HG02840 (cell line): ENCODE results near the gene PPM1J.
A peak's percentile ranks its signal among the peaks of the same experiment; 100 is the strongest.
"Not testable (repeated sequence)": the region's sequence is repeated elsewhere in the genome, so short reads cannot be mapped to it uniquely, and the experiment has no call there.

Experiments
- ATAC-seq: cut with Tn5 transposase; IDR thresholded peaks from one replicate; pipeline ENCODE4 v1.9.1; 2021; ENCODE audit warnings: mild to moderate bottlenecking, moderate library complexity, moderate number of reproducible peaks; ENCODE audit not compliant: unreplicated experiment, low FRiP score

Gene PPM1J

DNA sequence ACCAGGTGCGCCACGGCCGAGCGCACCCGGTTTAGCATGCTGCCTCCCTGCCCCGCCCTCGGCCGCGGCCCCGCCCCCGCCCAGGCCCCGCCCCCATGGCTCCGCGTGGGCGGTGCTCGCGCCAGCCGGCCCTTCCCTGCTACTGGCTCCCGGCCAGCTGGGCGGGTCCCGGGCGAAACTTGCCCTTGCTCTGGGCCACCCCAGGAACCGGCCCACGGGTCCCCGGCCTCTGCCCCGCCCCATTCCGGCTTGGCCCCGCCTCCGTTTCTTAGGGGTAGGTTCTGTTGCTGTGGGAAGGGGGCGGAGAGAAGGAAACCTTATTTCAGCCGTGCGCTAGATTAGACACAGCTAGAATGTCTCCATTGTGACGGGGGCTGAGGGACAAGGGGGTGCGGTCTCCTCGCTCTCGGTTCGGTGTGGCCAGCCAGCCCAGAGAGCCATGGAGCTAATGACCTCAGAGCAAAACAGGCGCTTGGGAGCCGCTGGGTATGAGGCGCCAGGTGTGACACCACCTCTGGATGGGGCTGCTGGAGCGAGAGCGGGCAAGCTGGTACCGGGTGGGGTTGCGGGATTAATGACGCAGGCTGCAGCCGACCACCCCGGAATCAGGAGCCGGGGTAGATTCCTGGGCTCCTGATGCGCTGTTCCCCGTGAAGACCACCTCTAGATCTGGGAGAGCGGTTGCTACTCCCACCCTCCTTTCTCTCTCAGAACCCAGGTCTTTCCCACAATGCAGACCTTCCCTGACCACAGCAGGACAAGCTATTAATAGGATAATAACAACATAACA is at the start of gene PPM1J:
Gene PPM1J (minus strand): TSS at position 69 of the 790 bp plus-strand sequence. CDS start 31 bp downstream, at position 38.
- ATAC-seq, result peak; percentile 74

- no peak for ATAC-seq
These were observed 47.7 kb upstream of the PPM1J start for GRCh38 chr1:112762541-112763500.

DNA sequence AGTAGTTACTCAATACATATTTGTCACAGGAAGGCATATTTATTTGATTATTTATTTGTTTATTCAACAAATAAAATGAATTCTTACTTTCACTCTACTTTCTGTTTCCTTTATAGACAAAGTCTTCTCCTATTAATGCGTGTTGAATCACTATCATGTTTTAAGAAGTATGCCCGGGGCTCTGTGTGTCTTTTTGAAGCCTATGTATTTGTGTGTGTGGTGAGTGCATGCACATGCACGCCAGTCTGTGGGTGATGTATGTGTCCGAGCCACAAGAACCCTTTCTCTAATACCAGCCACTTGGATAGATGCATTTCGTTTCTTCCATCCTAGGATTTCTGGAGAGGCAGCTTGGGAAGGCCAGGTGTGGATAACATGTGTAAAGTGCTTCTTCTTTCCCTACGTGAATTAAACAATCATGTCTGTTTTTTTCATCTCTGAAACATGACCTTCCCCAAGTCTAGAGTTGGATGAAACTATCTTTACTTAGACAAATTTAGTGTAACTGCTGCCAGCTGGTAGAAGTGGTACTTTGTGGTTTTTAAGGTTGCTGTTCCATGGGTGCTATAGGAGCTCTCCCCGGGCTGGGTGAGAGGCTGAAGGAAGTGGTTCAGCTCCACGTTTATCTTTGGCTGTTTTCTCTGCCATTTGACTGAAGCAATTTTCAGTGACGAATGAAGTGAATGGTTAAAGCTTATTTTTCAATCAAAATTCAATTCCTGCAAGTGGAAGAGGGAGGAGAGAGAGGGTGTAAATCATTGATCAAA is 46.8 kb upstream of the PPM1J start:
- ATAC-seq, result no peak

GRCh38 chr1:112759228-112759627 is 44.1 kb upstream of the PPM1J start:
- no peak for ATAC-seq

- ATAC-seq, result no peak
These were observed 39.0 kb upstream of the PPM1J start for GRCh38 chr1:112754116-112754628.

GRCh38 chr1:112748396-112748795 is 33.3 kb upstream of the PPM1J start:
- no peak for ATAC-seq

DNA sequence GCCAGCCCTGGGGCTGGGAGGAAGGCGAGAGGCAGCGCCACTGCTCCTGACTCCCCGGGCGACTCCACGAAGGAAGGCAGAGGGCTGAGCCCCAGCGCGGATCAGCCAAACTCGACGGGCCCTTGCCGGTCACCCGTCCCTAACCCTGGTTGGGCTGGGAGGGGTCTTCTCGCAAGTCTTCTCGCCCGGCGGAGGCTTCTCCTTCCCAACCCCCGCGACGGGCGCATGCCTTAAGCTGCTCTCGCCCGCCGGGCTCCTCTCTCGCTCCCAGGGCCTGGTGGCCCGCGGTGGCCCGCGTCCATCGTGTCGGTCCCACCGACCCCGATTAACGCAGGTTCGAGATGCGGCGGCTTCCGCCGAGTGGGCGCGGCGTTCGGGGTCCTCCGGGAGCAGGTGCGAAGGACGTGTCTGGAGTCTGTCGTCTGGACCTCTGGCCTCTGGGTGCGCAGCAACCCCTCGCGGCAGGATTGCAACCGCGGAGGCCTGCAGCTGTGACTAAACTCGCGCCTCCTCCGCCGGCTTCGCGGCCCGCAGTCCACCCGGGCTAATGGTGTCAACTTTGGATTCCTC is 29.0 kb upstream of the PPM1J start:
- no peak for ATAC-seq

- ATAC-seq, result no peak
These were observed 28.3 kb upstream of the PPM1J start for GRCh38 chr1:112743174-112744008.

- no peak for ATAC-seq
These were observed 22.4 kb upstream of the PPM1J start for GRCh38 chr1:112737573-112737972.

- ATAC-seq, result no peak
These were observed 20.6 kb upstream of the PPM1J start for GRCh38 chr1:112735752-112736151.

GRCh38 chr1:112731451-112731850 is 16.3 kb upstream of the PPM1J start:
- no peak for ATAC-seq

DNA sequence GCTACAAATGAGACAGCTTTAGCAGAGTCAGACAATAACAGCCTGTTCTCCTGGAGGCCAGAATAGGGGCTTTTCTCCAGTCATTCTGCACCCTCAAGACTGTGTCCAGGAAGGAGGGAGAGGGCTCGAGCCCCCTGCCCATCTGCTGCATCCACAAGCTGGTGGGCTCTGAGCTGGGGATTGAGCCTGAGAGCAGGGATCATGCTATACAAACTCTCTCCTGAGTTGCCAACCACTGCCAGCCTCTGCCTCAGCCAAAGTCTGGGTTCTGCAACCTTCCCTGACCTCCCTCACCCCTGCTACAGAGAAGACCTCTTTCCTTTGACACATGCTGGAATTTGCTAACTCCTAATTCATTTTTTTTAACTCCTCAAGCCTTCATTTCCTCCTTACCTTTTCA is 14.8 kb upstream of the PPM1J start:
- ATAC-seq, result no peak

DNA sequence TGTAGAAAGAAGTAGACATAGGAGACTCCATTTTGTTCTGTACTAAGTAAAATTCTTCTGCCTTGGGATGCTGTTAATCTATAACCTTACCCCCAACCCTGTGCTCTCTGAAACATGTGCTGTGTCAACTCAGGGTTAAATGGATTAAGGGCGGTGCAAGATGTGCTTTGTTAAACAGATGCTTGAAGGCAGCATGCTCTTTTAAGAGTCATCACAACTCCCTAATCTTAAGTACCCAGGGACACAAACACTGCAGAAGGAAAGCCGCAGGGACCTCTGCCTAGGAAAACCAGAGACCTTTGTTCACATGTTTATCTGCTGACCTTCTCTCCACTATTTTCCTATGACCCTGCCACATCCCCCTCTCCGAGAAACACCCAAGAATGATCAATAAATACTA is 13.9 kb upstream of the PPM1J start:
- ATAC-seq, result not testable (repeated sequence)

- not testable (repeated sequence) for ATAC-seq
These were observed 13.3 kb upstream of the PPM1J start for GRCh38 chr1:112728306-112728971.

- ATAC-seq, result no peak
These were observed 12.6 kb upstream of the PPM1J start for GRCh38 chr1:112727716-112728115.

GRCh38 chr1:112724240-112724639 is 9.1 kb upstream of the PPM1J start:
- ATAC-seq, result not testable (repeated sequence)

DNA sequence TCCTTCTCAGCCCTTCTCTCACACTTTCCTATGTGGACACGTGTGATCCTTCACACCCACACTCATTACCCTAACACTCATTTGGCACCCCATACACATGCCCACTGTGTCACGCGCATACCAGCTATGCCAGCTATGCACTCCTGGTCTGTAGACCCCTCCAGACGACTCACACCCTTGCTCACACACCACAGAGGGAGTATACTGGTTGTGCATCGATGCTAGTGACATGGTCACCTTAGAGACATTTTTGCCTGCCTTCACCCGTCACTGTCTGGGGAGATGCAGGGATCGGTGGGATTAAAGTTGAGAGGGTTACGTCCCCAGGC is 8.3 kb upstream of the PPM1J start:
- ATAC-seq, result no peak

DNA sequence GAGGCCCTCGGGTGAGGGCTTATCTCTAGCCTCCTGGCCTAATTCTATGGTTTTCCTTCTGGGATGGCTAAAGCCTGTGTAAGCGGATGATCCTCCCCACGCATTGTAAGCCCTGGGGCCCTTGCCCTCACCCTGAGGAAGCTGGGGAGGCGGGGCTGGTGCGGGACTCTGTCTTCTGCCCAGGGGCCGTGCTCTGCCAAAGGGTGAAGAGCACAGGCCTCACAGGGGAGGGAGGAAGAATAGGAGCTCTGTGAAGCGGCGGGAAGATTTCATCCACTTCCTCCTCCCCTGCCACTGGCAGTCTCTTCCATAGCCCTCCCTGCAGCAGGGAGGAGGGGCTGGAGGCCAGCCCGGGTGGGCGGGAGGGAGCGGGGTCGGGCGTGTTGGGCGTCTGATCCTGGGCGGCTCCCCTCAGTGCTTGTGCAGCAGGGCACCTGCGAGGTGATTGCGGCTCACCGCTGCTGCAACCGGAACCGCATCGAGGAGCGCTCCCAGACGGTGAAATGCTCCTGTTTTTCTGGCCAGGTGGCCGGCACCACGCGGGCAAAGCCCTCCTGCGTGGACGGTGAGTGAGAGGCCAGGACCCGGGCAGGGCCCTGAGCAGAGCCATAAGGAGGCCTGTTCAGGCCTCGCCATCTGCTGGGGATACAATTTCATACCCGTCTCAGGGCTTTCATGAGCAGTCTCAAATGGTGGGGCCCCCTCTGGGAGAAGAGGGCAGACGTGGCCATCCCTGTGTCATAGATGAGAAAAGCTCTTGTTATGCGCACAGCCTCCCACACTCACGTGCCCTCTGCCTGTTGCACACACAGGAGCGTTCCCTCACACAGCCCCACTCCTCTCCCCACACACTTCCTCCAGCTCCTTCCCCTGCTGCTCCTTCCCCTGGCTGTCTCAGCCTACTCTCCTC is 7.7 kb upstream of the PPM1J start:
- no peak for ATAC-seq
